Osteocyte (in vitro differentiated cells): ENCODE measurements around the gene AMT. TPM values are rescaled to one million over a fixed set of nuclear protein-coding genes. Genes with fewer than 3 reads are reported as not detected.

ENCODE experiments used
- DNase-seq: peaks from one replicate; pipeline ENCODE4 v3.0.0; 2021; ENCODE audit warnings: mixed read lengths; ENCODE audit not compliant: unreplicated experiment; ENCODE audit errors: extremely low spot score
- H3K27ac Mint-ChIP-seq: one replicate; pipeline ENCODE4 v1.8.0; 2021; ENCODE audit warnings: mild to moderate bottlenecking, mixed read lengths; ENCODE audit not compliant: unreplicated experiment
- H3K27me3 Mint-ChIP-seq: one replicate; pipeline ENCODE4 v1.8.0; 2021; ENCODE audit warnings: mixed read lengths; ENCODE audit not compliant: unreplicated experiment
- H3K36me3 Mint-ChIP-seq: one replicate; pipeline ENCODE4 v1.8.0; 2021; ENCODE audit warnings: mixed read lengths; ENCODE audit not compliant: unreplicated experiment
- H3K4me1 Mint-ChIP-seq: one replicate; pipeline ENCODE4 v1.8.0; 2021; ENCODE audit warnings: mixed read lengths; ENCODE audit not compliant: unreplicated experiment
- H3K4me3 Mint-ChIP-seq: one replicate; pipeline ENCODE4 v1.8.0; 2021; ENCODE audit warnings: mild to moderate bottlenecking, moderate library complexity, mixed read lengths; ENCODE audit not compliant: unreplicated experiment
- H3K9me3 Mint-ChIP-seq: one replicate; pipeline ENCODE4 v1.8.0; 2021; ENCODE audit warnings: mixed read lengths; ENCODE audit not compliant: unreplicated experiment
- CTCF ChIP-seq: fragments of 200-600 bp; sonication (generic); IDR thresholded peaks from 2 replicates; pipeline ENCODE4 v1.5.0; 2021; ENCODE audit warnings: antibody characterized with exemption, mild to moderate bottlenecking, moderate library complexity
- total RNA-seq: library from RNA; stranded (reverse); gene quantifications from 2 replicates; pipeline ENCODE4 v1.2.1, GENCODE V29; 2021

AMT gene
- total RNA-seq, 1 donor from 2014 or later: 9.4 TPM

- Mint-ChIP-seq H3K9me3 (no peaks in the 10 kb centered on the region), H3K4me1 (peaks cover 37% of the 10 kb centered on the region), H3K36me3 (peaks cover 17% of the 10 kb centered on the region), H3K27me3 (no peaks in the 10 kb centered on the region), H3K27ac (peak overlapping the region; percentile 89), H3K4me3 (no peak overlapping the region)
- TF ChIP-seq CTCF: no peak
- no peak for DNase-seq
Measured at GRCh38 chr3:49377483-49377882, 44.8 kb downstream of the AMT start.

GRCh38 chr3:49371946-49372345 lies 50.3 kb downstream of the AMT start:
- Mint-ChIP-seq H3K36me3 (peaks cover 40% of the 10 kb centered on the region), H3K9me3 (no peaks in the 10 kb centered on the region), H3K27ac (no peak overlapping the region), H3K27me3 (no peaks in the 10 kb centered on the region), H3K4me1 (peaks cover 9% of the 10 kb centered on the region), H3K4me3 (no peak overlapping the region)
- DNase-seq: no peak
- no peak for TF ChIP-seq CTCF

- peak overlapping the region; percentile 20 for H3K27ac Mint-ChIP-seq
Measured at GRCh38 chr3:49370585-49371290, 51.5 kb downstream of the AMT start.

More at GRCh38 chr3:49370585-49371290, 51.5 kb downstream of the AMT start:
- Mint-ChIP-seq H3K36me3 (peaks cover 51% of the 10 kb centered on the region), H3K4me3 (no peak overlapping the region), H3K27me3 (no peaks in the 10 kb centered on the region), H3K9me3 (no peaks in the 10 kb centered on the region), H3K4me1 (peaks cover 4% of the 10 kb centered on the region)
- DNase-seq: no peak
- no peak for TF ChIP-seq CTCF

Other genes starting within 250 kb of the AMT start
- 8.4 and 9.4 TPM in 2 replicates for gene C3orf62, start 145.2 kb downstream of the AMT start, total RNA-seq
- gene USP4, start 82.4 kb downstream of the AMT start, total RNA-seq: 42.9 and 44.3 TPM in 2 replicates
- gene GPX1, start 64.1 kb downstream of the AMT start, total RNA-seq: 91.6 and 98.9 TPM in 2 replicates
- 574 and 607 TPM in 2 replicates for gene RHOA, start 10.5 kb downstream of the AMT start, total RNA-seq
- 34.7 and 36.4 TPM in 2 replicates for gene TCTA, start 10.1 kb downstream of the AMT start, total RNA-seq
- gene NICN1, start 6.9 kb upstream of the AMT start, total RNA-seq: 31.4 and 34.4 TPM in 2 replicates
- gene DAG1, start 47.8 kb upstream of the AMT start, total RNA-seq: 136 and 143 TPM in 2 replicates
- gene BSN, start 132.0 kb upstream of the AMT start, total RNA-seq: 0.64 and 0.81 TPM in 2 replicates